Mucosa of stomach (tissue), 1 donor: ENCODE data around the gene GLT1D1.

Source experiments
- H3K27me3 ChIP-seq: one replicate; pipeline ENCODE4 v1.7.0; 2013; ENCODE audit warnings: mild to moderate bottlenecking, low read length; ENCODE audit not compliant: control insufficient read depth, insufficient read depth
- H3K36me3 ChIP-seq: one replicate; pipeline ENCODE4 v1.7.0; 2013; ENCODE audit warnings: low read length; ENCODE audit not compliant: control insufficient read depth, insufficient read depth
- H3K4me1 ChIP-seq: one replicate; pipeline ENCODE4 v1.7.0; 2013; ENCODE audit warnings: mild to moderate bottlenecking, low read length; ENCODE audit not compliant: control insufficient read depth, insufficient read depth
- H3K4me3 ChIP-seq: one replicate; pipeline ENCODE4 v1.7.0; 2013; ENCODE audit warnings: low read length
- H3K9ac ChIP-seq: one replicate; pipeline ENCODE4 v1.7.0; 2013; ENCODE audit warnings: mild to moderate bottlenecking, low read length, moderate library complexity
- H3K9me3 ChIP-seq: one replicate; pipeline ENCODE4 v1.7.0; 2013; ENCODE audit warnings: mild to moderate bottlenecking, low read length, moderate library complexity; ENCODE audit not compliant: control insufficient read depth
- donor health status: Pancreatic carcinoma.

The GLT1D1 gene

DNA sequence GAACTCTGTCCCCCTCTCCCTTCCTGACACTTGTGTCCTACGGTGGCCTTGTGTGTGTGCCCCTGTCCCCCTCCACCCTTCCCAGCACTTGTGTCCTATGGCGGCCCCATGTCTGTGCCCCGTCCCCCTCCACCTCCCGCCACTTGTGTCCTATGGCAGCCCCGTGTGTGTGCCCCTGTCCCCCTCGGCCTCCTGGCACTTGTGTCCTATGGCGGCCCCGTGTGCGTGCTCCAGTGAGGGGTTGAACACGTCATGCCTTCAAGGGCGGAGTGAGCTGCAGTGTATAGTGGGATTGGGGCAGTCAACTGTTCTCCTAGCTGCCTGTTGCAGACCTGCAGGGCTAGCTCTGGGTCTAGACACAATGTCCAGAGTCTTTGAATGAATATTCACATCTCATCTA, 108.7 kb downstream of the GLT1D1 start:
- H3K9me3 ChIP-seq: no peaks in the 10 kb centered on the region
- H3K27me3 ChIP-seq: peaks cover 12% of the 10 kb centered on the region
- no peak overlapping the region for H3K4me3 ChIP-seq
- no peaks in the 10 kb centered on the region for H3K36me3 ChIP-seq
- H3K9ac ChIP-seq: no peak overlapping the region
- no peaks in the 10 kb centered on the region for H3K4me1 ChIP-seq

DNA sequence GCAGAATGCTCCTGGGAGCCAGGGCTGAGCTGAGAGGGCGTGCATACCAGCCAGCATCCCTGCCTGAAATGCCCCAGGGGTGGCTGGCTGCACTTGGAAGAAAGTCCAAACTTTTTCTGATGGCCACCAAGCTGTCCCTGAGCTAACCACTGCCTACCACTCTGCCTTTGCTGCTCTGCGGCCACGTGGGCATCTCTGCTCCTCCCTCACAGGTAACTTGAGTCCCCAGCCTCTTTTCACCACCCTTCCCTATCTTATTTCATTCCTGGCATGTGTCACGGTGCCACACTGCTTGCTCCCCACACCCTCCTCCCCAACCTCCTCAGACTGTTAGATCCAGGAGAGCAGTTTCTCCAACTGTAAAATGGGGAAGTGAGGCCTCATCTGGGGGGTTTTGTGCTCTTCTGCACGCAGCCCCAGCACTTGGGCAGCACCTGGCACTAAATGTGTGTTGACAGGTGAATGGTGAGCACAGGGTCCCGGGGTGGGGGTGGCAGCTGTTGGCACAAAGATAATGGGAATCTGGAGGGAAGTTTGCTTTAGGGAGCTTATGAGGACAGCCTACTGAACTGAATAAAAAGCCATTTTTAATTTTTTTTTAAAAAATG, 113.0 kb downstream of the GLT1D1 start:
- Histone ChIP-seq H3K4me3 (no peak overlapping the region), H3K4me1 (no peaks in the 10 kb centered on the region), H3K27me3 (peaks cover 20% of the 10 kb centered on the region), H3K9me3 (no peaks in the 10 kb centered on the region), H3K9ac (no peak overlapping the region), H3K36me3 (no peaks in the 10 kb centered on the region)

DNA sequence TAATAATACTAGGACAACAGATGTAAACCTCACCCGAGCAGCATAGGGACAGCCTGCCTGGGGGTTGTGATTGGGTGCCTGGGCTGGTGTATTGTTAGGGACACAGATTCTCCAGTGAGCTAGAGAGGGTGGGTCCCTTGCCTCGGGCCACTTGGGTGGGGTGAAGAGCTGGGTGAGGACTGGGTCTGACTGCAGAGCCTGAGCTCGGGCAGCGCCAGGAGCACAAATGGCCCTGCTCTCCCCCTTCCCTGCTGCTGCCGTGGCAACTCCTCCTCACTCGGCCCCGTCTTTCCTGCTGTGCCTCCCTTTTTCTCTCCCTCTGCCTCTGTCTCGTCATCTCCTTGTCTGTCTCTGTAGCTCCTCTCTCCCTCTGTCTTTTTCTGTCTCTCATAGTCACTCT, 115.4 kb downstream of the GLT1D1 start:
- no peaks in the 10 kb centered on the region for H3K9me3 ChIP-seq
- H3K4me3 ChIP-seq: no peak overlapping the region
- no peaks in the 10 kb centered on the region for H3K4me1 ChIP-seq
- H3K36me3 ChIP-seq: no peaks in the 10 kb centered on the region
- no peak overlapping the region for H3K9ac ChIP-seq
- H3K27me3 ChIP-seq: peaks cover 20% of the 10 kb centered on the region

DNA sequence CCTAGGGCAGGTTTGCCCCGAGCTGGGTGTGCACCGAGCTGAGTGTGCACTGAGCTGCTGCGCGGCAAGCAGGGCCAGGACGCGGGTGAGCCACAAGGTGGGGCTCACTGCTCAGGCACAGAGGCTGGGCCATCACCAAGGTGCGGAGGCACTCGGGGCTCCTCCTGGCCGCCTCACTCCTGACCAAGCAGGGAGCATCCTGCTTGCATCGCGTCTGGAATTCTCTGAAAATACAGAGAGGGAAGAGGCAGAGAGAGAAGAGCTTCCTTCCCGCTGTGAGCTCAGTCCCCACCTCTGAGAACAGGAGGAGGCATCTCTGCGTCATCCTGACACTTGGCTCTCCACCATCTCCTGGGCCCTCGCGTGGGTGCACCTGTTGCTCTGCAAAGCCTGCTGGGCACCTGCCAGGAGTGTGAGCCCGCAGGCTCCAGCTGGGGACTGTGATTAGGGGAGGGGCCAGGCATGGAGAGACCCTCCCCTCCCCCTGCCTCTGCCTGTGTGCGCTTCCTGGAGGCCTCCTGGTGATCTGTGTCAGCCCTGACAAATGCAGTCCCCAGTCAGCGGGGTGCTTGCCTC, 116.3 kb downstream of the GLT1D1 start:
- Histone ChIP-seq H3K9ac (no peak overlapping the region), H3K4me1 (no peaks in the 10 kb centered on the region), H3K9me3 (no peaks in the 10 kb centered on the region), H3K4me3 (no peak overlapping the region), H3K36me3 (no peaks in the 10 kb centered on the region), H3K27me3 (peaks cover 20% of the 10 kb centered on the region)

DNA sequence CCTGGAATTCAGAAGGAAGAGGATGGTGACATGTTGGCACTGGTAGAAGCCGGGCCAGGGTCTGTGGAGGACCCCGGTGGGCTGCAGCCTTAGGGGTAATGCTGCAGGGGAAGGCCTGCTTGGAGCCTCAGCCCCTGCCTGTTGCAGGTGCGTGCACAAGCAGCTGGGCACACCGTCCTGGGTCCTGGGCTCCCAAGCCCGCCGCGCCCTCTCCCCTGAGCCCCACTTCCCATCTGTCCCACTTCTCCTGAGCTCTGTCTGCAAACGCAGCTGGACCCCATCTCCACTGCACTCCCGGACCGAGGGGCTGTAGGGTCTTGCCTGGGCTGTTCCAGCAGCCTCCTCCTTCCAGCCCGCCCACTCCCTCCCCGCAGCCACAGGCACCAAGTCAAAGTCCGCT, 116.8 kb downstream of the GLT1D1 start:
- Histone ChIP-seq H3K9me3 (no peaks in the 10 kb centered on the region), H3K9ac (no peak overlapping the region), H3K4me3 (no peak overlapping the region), H3K36me3 (no peaks in the 10 kb centered on the region), H3K27me3 (peaks cover 20% of the 10 kb centered on the region), H3K4me1 (no peaks in the 10 kb centered on the region)

DNA sequence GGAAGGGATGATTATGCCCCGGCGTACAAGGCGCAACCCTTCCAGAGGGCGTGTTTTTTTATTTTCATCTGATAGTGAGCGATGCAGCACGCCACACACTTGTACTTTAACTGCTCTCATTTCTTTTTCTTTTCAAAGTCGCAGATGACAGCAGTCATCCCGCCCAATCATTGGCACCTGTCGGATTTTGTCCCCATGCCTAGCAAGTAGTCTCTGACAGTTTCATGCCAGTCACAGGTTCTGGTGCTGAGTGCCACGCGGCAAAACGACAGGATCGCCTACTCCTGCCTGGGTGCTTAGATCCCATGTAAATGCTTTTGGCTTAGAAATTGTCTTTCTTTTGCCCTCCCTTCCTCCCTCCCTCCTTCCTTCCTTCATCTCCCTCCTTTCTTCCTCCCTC, 117.7 kb downstream of the GLT1D1 start:
- H3K4me3 ChIP-seq: no peak overlapping the region
- no peaks in the 10 kb centered on the region for H3K36me3 ChIP-seq
- H3K27me3 ChIP-seq: peaks cover 24% of the 10 kb centered on the region
- H3K9me3 ChIP-seq: no peaks in the 10 kb centered on the region
- H3K9ac ChIP-seq: no peak overlapping the region
- no peaks in the 10 kb centered on the region for H3K4me1 ChIP-seq

DNA sequence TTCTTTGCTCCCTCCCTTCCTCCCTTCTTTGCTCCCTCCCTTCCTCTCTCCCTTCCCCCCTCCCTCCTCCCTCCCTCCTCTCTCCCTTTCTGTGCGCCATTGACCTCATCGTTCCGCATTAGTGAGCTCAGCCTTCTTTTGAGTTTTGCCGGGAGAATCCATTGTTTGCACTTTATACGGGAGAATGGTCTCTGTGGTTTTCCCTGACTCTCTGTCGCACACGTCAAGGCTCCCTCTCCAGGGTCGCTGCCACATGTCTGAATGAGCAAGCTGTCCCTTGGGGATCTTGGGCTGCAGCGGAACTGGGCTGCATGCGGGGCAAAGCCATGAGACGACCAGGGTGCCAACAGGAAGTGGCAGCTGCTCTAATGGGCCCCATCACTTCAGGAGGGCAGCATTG, 118.5 kb downstream of the GLT1D1 start:
- H3K4me3 ChIP-seq: no peak overlapping the region
- H3K27me3 ChIP-seq: peaks cover 25% of the 10 kb centered on the region
- H3K9ac ChIP-seq: no peak overlapping the region
- no peaks in the 10 kb centered on the region for H3K4me1 ChIP-seq
- no peaks in the 10 kb centered on the region for H3K36me3 ChIP-seq
- H3K9me3 ChIP-seq: no peaks in the 10 kb centered on the region

DNA sequence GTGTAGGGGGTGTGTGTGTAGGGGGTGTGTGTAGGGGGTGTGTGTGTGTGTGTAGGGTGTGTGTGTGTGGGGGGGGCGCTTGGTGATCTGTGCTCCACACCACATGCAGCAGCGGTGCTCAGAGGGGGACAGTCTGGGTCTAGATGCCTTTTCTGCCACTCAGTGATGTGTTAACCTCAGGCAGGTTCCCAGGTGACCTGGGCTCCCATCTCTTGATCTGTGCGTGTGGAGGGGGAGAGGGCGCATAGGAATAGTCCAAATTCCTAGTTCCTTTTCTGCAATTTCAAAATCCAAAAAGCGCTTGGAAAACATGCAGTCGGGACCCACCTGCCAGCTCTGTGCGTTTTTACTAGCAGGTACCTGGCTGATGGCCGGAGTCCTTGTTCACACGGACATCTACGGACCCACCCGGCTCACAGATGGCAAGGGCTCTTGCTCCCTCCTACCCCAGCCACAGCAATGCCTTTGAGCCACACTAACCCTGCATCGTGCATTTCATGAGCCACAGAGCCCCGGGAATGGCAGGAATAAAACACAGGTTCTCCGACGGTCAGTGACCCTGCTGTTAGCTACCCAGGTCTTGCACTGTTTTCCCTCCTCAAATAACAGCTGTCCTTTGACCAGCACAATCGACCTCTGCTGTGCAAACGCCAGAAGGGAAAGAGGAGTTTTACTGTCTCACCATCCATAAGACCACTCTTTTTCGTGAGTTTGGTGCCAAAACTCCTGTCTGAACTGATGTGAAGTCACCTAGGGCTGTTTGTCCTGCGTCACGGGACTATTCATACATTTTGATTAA, 120.8 kb downstream of the GLT1D1 start:
- Histone ChIP-seq H3K4me3 (no peak overlapping the region), H3K9ac (no peak overlapping the region), H3K9me3 (no peaks in the 10 kb centered on the region), H3K36me3 (no peaks in the 10 kb centered on the region), H3K4me1 (no peaks in the 10 kb centered on the region), H3K27me3 (peaks cover 24% of the 10 kb centered on the region)

DNA sequence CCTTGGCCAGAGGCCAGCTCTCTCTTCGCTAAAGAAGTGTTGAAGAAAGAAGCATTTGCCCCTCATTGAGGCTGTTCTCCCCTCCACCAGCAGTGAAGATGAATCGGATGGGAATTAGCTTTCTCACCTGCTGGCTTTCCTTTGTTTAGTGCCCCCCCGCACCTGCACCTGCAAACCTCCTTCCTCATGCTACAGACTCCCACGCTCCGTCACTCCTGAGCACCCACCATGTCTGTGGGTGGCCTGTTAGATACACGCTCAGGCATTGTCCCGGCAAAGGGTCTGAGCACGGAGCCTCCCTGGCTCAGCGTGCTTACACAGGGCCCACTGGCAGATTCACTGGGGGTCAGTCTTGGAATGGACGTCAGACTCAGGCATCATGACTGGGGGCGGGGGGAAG, 121.6 kb downstream of the GLT1D1 start:
- peaks cover 17% of the 10 kb centered on the region for H3K27me3 ChIP-seq
- no peak overlapping the region for H3K9ac ChIP-seq
- no peaks in the 10 kb centered on the region for H3K4me1 ChIP-seq
- no peaks in the 10 kb centered on the region for H3K36me3 ChIP-seq
- no peaks in the 10 kb centered on the region for H3K9me3 ChIP-seq
- no peak overlapping the region for H3K4me3 ChIP-seq

DNA sequence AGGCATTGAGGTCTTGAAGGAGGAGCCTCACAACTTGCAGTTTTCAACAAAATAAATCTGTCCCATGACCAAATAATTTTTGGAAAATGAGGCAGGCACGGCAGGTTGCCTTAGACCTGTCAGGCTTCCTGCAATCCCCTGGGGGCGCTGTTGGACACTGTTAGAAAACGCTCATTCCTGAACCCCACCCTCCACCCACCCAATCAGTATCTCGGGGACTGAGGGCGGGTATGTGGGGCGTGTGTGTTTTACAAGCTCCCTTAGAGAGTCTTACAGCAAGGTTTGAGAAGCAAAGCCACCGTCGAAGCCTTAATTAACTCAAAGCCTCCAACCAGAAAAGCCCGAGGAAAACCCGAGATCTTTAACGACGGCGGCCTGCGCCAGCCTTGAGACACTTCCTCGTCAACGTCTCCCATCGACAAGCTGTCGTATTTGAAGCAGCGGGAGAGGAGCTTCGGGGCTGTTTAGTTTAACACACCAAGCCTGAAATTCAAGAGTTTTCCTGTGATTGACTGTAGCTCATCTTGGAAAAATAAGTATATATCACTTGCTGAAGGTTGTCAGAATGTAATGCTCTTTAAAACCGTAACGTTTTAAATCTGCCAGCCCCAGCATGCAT, 123.0 kb downstream of the GLT1D1 start:
- H3K4me3 ChIP-seq: no peak overlapping the region
- no peaks in the 10 kb centered on the region for H3K9me3 ChIP-seq
- no peak overlapping the region for H3K9ac ChIP-seq
- H3K36me3 ChIP-seq: no peaks in the 10 kb centered on the region
- peaks cover 17% of the 10 kb centered on the region for H3K27me3 ChIP-seq
- no peaks in the 10 kb centered on the region for H3K4me1 ChIP-seq

DNA sequence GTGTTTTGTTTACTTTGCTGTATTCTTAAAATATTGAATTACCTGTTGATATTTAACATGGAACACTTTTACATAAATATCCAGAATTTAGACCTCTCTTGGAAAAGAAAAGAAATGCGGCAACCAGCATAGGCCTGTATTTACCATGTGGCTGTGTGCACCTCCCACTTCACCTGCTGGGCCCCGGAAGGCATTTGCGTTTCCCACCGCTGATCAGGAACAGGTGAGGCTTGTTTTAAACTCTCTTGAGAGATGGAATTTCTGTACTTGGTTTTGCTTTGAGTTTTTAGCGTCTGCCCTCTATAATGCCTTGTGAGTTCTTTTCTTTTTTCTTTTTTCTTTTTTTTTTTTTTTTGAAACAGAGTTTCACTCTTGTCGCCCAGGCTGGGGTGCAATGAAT, 124.2 kb downstream of the GLT1D1 start:
- Histone ChIP-seq H3K9me3 (no peaks in the 10 kb centered on the region), H3K4me1 (no peaks in the 10 kb centered on the region)

DNA sequence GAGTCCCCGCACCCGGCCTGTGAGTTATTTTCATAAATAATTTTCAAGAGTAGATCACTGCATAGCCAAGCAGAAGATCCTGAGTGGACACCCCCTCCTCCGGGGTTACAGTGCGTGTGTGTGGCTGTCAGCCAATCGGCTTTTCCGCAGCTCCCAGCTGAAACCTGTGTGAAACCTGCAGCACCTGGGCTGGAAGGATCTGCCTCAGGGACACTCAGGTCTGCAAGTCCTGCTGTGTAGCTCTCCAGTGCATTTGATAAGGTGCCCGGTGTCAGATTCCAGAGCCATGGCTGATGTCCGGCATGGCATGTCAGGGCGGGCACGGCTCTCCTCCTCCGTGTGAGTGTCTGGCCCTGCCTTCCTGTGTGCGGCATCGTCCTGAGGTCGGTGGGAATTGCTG, 124.8 kb downstream of the GLT1D1 start:
- Histone ChIP-seq H3K4me3 (no peak overlapping the region), H3K27me3 (peaks cover 17% of the 10 kb centered on the region), H3K9ac (no peak overlapping the region), H3K9me3 (no peaks in the 10 kb centered on the region), H3K36me3 (no peaks in the 10 kb centered on the region), H3K4me1 (no peaks in the 10 kb centered on the region)

More for the DNA sequence above, 124.2 kb downstream of the GLT1D1 start:
- H3K9ac ChIP-seq: no peak overlapping the region
- H3K4me3 ChIP-seq: no peak overlapping the region
- no peaks in the 10 kb centered on the region for H3K36me3 ChIP-seq
- H3K27me3 ChIP-seq: peaks cover 17% of the 10 kb centered on the region
